Middle frontal gyrus (tissue), 1 donor: ENCODE results near the gene HMCN1.
"Not testable (repeated sequence)": the region's sequence is repeated elsewhere in the genome, so short reads cannot be mapped to it uniquely, and the experiment has no call there.

Experiments used
- DNase-seq: peaks from one replicate; pipeline ENCODE4 v3.0.0-alpha.2; 2015; ENCODE audit warnings: low spot score; ENCODE audit errors: extremely low spot score

The HMCN1 gene

DNA sequence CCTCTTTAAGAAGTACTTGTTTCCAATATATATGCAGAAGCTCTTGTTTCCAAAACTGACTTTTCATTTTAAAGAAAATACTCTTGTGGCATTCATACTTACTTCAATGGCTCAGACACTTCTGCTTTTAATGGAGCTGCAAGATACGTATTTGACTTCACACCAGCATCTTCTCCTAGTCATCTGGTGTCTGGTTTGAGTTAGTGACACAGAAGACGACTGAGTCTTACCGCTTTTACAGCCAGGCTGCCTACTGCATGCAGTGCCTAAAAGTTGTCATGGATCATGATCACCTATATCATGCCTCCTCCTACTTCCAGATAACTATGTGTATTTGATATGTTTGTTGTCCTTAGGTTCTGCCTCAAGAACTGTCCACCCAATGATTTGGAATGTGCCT is 455.0 kb downstream of the HMCN1 start:
- DNase-seq, result no peak

GRCh38 chr1:186191511-186191910 is 457.3 kb downstream of the HMCN1 start:
- DNase-seq, result no peak

DNA sequence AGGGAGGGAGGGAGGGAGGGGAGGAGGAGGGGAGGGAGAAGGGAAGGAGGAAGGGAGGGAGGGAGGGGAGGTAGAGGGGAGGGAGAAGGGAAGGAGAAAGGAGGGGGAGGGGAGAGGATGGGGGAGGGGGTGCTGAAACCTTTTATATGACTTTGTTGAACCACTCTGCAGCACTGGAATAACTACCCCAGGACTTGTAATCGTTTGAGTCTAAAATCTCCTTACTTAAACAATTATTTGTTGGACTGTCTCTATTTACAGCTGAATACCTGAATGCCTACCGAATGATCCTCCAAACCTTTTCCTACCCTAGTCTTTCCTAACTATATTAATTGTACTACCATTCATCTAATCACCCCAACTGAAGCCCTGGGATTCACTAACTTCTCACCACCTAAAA is 459.0 kb downstream of the HMCN1 start:
- no peak for DNase-seq

GRCh38 chr1:186194107-186194756 is 460.0 kb downstream of the HMCN1 start:
- no peak for DNase-seq

DNA sequence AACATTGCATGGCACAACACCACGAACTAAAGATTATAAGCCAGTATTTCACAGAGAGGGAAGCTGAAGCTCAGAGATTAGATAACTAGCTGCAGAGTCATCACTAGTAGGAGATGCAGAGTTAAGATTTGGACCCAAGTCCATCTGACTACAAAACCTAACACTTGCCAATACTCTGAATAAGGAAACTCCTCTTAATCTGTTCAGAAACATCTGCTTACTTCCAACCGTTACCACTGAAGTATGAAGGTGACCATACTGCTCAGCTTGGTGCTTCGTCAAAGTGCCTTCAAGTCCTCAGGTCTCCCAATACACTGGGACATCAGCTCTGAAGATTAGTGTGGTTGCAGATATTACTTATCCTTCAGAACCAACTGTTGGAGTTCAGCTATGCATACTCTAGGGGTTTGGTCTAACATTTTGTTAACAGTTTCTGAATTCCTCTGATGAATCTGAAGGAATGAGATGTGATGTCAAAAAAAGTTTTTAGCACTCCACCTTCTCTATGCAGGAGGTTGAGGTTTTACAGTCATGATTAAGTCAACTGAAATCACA is 461.3 kb downstream of the HMCN1 start:
- DNase-seq, result no peak

- DNase-seq, result no peak
These were observed 468.1 kb downstream of the HMCN1 start for GRCh38 chr1:186202271-186202764.

- DNase-seq, result no peak
These were observed 468.6 kb downstream of the HMCN1 start for GRCh38 chr1:186202776-186203175.

- no peak for DNase-seq
These were observed 471.9 kb downstream of the HMCN1 start for GRCh38 chr1:186206048-186206570.

- no peak for DNase-seq
These were observed 473.3 kb downstream of the HMCN1 start for GRCh38 chr1:186207391-186208085.

- no peak for DNase-seq
These were observed 474.4 kb downstream of the HMCN1 start for GRCh38 chr1:186208405-186209129.

DNA sequence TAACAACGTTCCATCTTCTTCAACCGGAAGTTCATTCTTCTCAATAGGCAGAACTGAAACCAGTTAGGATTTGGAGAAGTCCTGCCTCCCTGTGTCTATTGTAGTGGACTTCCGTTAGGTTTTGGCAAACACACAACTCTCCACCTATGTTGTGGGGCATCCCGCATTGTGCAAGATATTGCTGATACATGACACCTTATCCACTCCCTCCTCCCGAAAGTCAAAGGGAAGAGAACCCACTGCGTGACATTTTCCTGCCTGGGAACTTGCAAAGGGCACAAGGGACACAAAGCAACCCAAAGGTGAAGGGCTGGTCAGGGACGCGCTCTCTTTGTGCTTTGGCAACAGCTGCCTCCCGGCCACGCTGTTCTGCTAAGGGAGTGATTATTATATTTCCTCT is 476.1 kb downstream of the HMCN1 start:
- DNase-seq, result no peak

DNA sequence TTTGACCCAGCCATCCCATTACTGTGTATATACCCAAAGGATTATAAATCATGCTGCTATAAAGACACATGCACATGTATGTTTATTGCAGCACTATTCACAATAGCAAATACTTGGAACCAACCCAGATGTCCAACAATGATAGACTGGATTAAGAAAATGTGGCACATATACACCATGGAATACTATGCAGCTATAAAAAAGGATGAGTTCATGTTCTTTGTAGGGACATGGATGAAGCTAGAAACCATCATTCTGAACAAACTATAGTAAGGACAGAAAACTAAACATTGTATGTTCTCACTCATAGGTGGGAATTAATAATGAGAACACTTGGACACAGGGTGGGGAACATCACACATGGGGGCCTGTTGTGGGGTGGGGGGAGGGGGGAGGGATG is 477.4 kb downstream of the HMCN1 start:
- DNase-seq, result not testable (repeated sequence)

GRCh38 chr1:186212568-186213224 is 478.5 kb downstream of the HMCN1 start:
- peak; percentile 44 for DNase-seq

DNA sequence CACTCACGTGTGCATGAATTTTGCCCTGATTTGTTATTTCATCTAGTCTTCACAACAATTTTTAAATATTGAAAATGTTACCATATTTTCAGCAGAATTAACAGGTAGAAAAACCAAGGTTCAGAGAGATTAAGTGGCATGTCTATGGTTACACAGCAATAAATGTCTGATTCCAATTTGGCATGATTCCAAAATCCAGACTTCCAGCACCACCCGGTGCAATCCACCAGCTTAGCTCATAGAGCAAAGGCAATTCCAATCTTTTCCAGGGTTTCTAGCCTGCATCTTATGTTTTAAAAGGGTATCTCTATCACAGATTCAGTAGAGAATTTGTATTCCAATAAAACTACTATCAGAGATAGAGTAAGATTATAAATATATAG is 479.0 kb downstream of the HMCN1 start:
- no peak for DNase-seq

- no peak for DNase-seq
These were observed 480.6 kb downstream of the HMCN1 start for GRCh38 chr1:186214791-186215190.

GRCh38 chr1:186215636-186216035 is 481.4 kb downstream of the HMCN1 start:
- no peak for DNase-seq

DNA sequence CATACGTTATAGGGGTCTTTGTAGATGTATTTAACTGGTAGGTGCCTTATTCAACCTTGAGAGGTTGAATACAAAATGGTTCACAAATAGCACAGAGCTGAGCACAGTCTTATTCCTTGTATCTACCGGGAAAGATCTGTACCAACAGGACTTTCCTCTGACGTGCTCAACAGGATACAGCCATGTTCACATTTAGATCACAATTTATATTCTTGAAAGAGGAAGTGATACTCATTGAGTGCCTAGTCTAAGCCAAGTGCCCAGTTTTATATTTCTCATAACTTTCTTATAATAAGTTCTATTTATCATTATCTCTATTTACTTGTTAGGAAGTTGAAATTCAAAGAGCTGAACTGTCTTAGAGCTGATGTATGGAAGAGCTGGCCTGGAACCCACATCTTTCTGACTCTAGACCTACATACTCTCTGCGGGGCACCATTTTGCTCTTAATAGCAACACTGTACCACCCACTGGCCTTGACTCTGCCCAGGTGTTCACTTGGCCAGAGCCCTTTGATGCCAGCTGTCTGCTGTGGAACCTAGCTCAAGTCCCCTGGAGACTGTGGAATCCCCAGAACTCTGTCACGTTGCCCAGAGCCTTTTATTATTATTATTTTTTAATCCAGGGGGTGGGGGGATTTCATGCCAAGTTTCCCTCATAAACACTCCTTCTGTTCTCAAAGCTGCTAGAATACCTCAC is 484.6 kb downstream of the HMCN1 start:
- DNase-seq, result no peak

DNA sequence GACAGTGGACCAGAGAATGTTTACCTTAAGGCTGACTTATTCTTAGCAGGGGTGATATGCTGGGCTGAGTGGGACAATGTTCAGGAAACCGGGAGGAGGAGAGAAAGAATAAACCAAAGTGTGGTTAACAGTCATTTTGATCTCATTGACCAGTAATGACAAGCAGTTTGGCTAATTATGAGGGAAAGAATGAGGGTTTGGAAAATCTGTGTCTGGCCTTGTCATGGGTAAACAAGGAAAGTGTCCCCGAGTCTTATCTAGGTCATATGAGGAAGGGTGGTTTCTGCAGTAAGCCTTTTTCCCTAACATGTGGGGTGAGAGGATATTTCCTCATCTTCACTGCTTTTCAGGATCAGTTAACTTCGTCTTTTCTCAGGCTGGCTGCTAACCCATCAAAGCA is 485.9 kb downstream of the HMCN1 start:
- DNase-seq, result no peak

DNA sequence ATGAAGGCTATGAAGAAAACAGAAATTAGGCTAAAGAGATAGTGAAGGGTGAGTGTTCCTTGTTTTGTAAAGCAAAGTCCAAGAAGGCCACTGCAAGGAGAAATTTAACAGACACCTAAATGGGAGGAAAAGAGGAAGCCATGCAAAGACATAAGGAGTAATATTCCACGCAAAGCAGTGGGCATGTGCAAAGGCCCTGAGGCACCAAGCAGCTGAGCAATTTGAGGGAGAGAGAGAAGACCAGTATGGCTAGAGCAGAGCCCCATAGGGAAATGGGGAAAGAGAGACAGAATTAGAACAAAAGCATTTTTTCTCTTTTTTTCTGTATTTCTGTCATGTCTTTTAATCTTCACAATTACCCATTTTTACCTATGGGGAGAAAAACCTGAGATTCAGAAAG is 486.7 kb downstream of the HMCN1 start:
- DNase-seq, result no peak

DNA sequence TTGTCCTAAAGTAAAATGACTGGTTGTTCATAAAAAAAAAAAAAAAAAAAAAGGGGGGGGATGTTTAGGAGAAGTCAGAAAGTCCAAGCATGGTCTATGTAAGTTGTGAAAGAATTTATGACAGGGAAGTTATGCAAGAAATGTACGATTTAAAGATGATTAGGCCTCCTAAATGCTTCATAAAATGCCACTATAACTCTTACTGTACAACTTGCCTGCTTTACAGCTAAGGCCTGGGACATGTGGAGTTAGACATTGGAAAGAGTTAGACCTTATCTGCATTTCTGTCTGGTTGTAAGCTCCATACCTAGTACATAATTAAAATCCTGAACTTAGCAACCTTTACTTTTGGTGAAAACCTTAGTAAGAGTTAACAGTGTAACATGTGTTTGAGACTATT is 490.9 kb downstream of the HMCN1 start:
- no peak for DNase-seq

- no peak for DNase-seq
These were observed 494.6 kb downstream of the HMCN1 start for GRCh38 chr1:186228749-186229148.
